Liver (tissue), 9 donors: Measurements from ENCODE around the gene FGF9. TPM values are rescaled to one million over a fixed set of nuclear protein-coding genes. Genes with fewer than 3 reads are reported as not detected.

Source experiments
- DNase-seq: peaks from one replicate; pipeline ENCODE4 v3.0.0-alpha.2; 2017; ENCODE audit warnings: low spot score
- H3K27ac ChIP-seq, 2 donors: one replicate each; pipeline ENCODE4 v1.7.0; 2013; ENCODE audit warnings: inconsistent platforms in 2 of 2, low read length in 2 of 2, control low read depth in 1 of 2, low read depth in 1 of 2, mild to moderate bottlenecking in 1 of 2
- H3K27me3 ChIP-seq, 4 donors: one replicate each; pipeline versions ENCODE4 v1.6.1 to v1.7.0; 2013; ENCODE audit warnings: low read length in 3 of 4, inconsistent platforms in 1 of 4, mild to moderate bottlenecking in 1 of 4, moderate library complexity in 1 of 4; ENCODE audit not compliant: control insufficient read depth in 4 of 4, insufficient read depth in 4 of 4
- H3K36me3 ChIP-seq, 4 donors: one replicate each; pipeline versions ENCODE4 v1.6.1 to v1.7.0; 2013; ENCODE audit warnings: low read length in 3 of 4, mild to moderate bottlenecking in 3 of 4, low read depth in 1 of 4, moderate library complexity in 1 of 4; ENCODE audit not compliant: control insufficient read depth in 4 of 4, insufficient read depth in 3 of 4
- H3K4me1 ChIP-seq, 4 donors: one replicate each; pipeline versions ENCODE4 v1.6.1 to v1.7.0; 2013; ENCODE audit warnings: low read length in 3 of 4, mild to moderate bottlenecking in 3 of 4, moderate library complexity in 1 of 4; ENCODE audit not compliant: control insufficient read depth in 4 of 4, insufficient read depth in 4 of 4
- H3K4me3 ChIP-seq, 3 donors: one replicate each; pipeline versions ENCODE4 v1.6.1 to v1.7.0; 2013; ENCODE audit warnings: low read length in 3 of 3, control low read depth in 1 of 3, low read depth in 1 of 3, mild to moderate bottlenecking in 1 of 3
- H3K9ac ChIP-seq, 2 donors: one replicate each; pipeline ENCODE4 v1.7.0; 2013; ENCODE audit warnings: low read length in 2 of 2, mild to moderate bottlenecking in 2 of 2, moderate library complexity in 2 of 2, control low read depth in 1 of 2, low read depth in 1 of 2
- H3K9me3 ChIP-seq, 4 donors: one replicate each; pipeline versions ENCODE4 v1.6.1 to v1.7.0; 2013; ENCODE audit warnings: low read length in 3 of 4; ENCODE audit not compliant: control insufficient read depth in 4 of 4
- ATF3 ChIP-seq: IDR thresholded peaks from 2 replicates; pipeline ENCODE4 v1.6.1; 2016; ENCODE audit warnings: antibody characterized with exemption
- CTCF ChIP-seq: fragments of 150-350 bp; IDR thresholded peaks from 2 replicates; pipeline ENCODE4 v1.5.1; 2017; ENCODE audit warnings: improper control_type of control experiment, low read depth, low read length; ENCODE audit not compliant: missing input control
- EGR1 ChIP-seq, 2 donors: IDR thresholded peaks; 2 replicates each; pipeline ENCODE4 v1.6.1; 2016 to 2018; ENCODE audit warnings: antibody characterized with exemption in 2 of 2, low read depth in 2 of 2
- FOXA1 ChIP-seq: IDR thresholded peaks from 2 replicates; pipeline ENCODE4 v1.6.1; 2016; ENCODE audit warnings: antibody characterized with exemption
- FOXA2 ChIP-seq: IDR thresholded peaks from 2 replicates; pipeline ENCODE4 v1.6.1; 2016; ENCODE audit warnings: antibody characterized with exemption
- GABPA ChIP-seq, 2 donors: IDR thresholded peaks in 1 of 2; conservative IDR thresholded peaks in 1 of 2; 2 replicates each; pipeline ENCODE4 v1.6.1; 2016; ENCODE audit warnings: antibody characterized with exemption in 2 of 2, mild to moderate bottlenecking in 1 of 2, moderate library complexity in 1 of 2
- HNF4A ChIP-seq, 2 donors: conservative IDR thresholded peaks; 2 replicates each; pipeline ENCODE4 v1.6.1; 2016; ENCODE audit warnings: antibody characterized with exemption in 2 of 2, mild to moderate bottlenecking in 2 of 2
- HNF4G ChIP-seq: IDR thresholded peaks from 2 replicates; pipeline ENCODE4 v1.6.1; 2016; ENCODE audit warnings: antibody characterized with exemption
- JUND ChIP-seq, 2 donors: IDR thresholded peaks; 2 replicates each; pipeline ENCODE4 v1.6.1; 2016; ENCODE audit warnings: antibody characterized with exemption in 2 of 2
- MAX ChIP-seq: IDR thresholded peaks from 2 replicates; pipeline ENCODE4 v1.6.1; 2016; ENCODE audit warnings: antibody characterized with exemption
- NR2F2 ChIP-seq: IDR thresholded peaks from 2 replicates; pipeline ENCODE4 v1.6.1; 2016; ENCODE audit warnings: antibody characterized with exemption
- RAD21 ChIP-seq, 2 donors: IDR thresholded peaks; 2 replicates each; pipeline ENCODE4 v1.6.1; 2016; ENCODE audit warnings: antibody characterized with exemption in 2 of 2, mild to moderate bottlenecking in 2 of 2
- REST ChIP-seq: IDR thresholded peaks from 2 replicates; pipeline ENCODE4 v1.6.1; 2016; ENCODE audit warnings: antibody characterized with exemption, mild to moderate bottlenecking
- RXRA ChIP-seq, 2 donors: IDR thresholded peaks; 2 replicates each; pipeline ENCODE4 v1.6.1; 2017 to 2018; ENCODE audit warnings: antibody characterized with exemption in 2 of 2, mild to moderate bottlenecking in 1 of 2
- SP1 ChIP-seq: IDR thresholded peaks from 2 replicates; pipeline ENCODE4 v1.6.1; 2018; ENCODE audit warnings: antibody characterized with exemption, mild to moderate bottlenecking
- TAF1 ChIP-seq: conservative IDR thresholded peaks from 2 replicates; pipeline ENCODE4 v1.6.1; 2016; ENCODE audit warnings: antibody characterized with exemption, mild to moderate bottlenecking
- ZBTB33 ChIP-seq: IDR thresholded peaks from 2 replicates; pipeline ENCODE4 v1.6.1; 2016; ENCODE audit warnings: antibody characterized with exemption
- WGBS: extraction: QIAGEN DNeasy Blood & Tissue Kit; methylation state at CpG from one replicate; pipeline ENCODE4 v1.1.7; 2013; 5-methylcytosine and 5-hydroxymethylcytosine counted together
- polyA plus RNA-seq, 2 donors: library from polyadenylated mRNA; stranded (reverse) in 1 of 2; unstranded in 1 of 2; fragments of 200-250 nt in 1 of 2; fragments of >200 nt in 1 of 2; fragmentation: Nextera tagmentation in 1 of 2; extraction: Ambion mirVana in 1 of 2; gene quantifications; one replicate each; pipeline versions ENCODE4 v1.2.1 to v1.2.3, GENCODE V29; 2013 to 2015
- total RNA-seq, 2 donors: library from RNA; depleted of rRNA; stranded (reverse); fragments of >200 nt; gene quantifications; one replicate each; pipeline ENCODE4 v1.2.3, GENCODE V29; 2014
- donor health status: healthy.
- donor health status: healthy.
- donor health status: healthy.
- donor health status: healthy.
- donor health status: healthy.

Gene FGF9
- total and polyA plus RNA-seq, 4 donors, result under 0.01 to 0.05 TPM; not detected in 2

GRCh38 chr13:21684576-21684975 is 13.7 kb downstream of the FGF9 start:
- H3K9me3 ChIP-seq, result no peaks in the 10 kb centered on the region
- H3K9ac ChIP-seq, result no peak overlapping the region
- H3K27ac ChIP-seq, result no peak overlapping the region
- H3K4me1 ChIP-seq, result no peaks in the 10 kb centered on the region
- no peak overlapping the region for H3K4me3 ChIP-seq
- DNase-seq, result no peak
- H3K27me3 ChIP-seq, result peaks cover 0 to 4% (median 3%) of the 10 kb centered on the region in 4 donors
- 67% methylated on average over 2 of the region's 2 CpGs for WGBS
- H3K36me3 ChIP-seq, result no peaks in the 10 kb centered on the region
- no peak for TF ChIP-seq TAF1
- no peak for TF ChIP-seq EGR1 (IDR thresholded peaks at IDR 0.05; ENCODE audit: low read depth in 2 of 2)
- TF ChIP-seq GABPA (IDR thresholded peaks at IDR 0.05 in 1 of 2, conservative IDR thresholded peaks at IDR 0.05 in 1 of 2), result no peak
- no peak for TF ChIP-seq HNF4A (conservative IDR thresholded peaks at IDR 0.05)
- TF ChIP-seq ZBTB33, result no peak
- no peak for TF ChIP-seq REST
- TF ChIP-seq CTCF, result no peak
- no peak for TF ChIP-seq ATF3
- TF ChIP-seq RAD21 (IDR thresholded peaks at IDR 0.05), result no peak
- TF ChIP-seq MAX, result no peak
- no peak for TF ChIP-seq JUND (IDR thresholded peaks at IDR 0.05)
- TF ChIP-seq SP1, result no peak

GRCh38 chr13:21685485-21686064 is 14.7 kb downstream of the FGF9 start:
- 75% methylated on average over 7 of the region's 7 CpGs for WGBS
- Histone ChIP-seq H3K9me3 (no peaks in the 10 kb centered on the region), H3K27me3 (peaks cover 0 to 11% (median 3%) of the 10 kb centered on the region in 4 donors), H3K9ac (no peak overlapping the region), H3K4me3 (no peak overlapping the region), H3K27ac (no peak overlapping the region), H3K36me3 (no peaks in the 10 kb centered on the region), H3K4me1 (no peaks in the 10 kb centered on the region)
- no peak for DNase-seq
- no peak for TF ChIP-seq NR2F2
- no peak for TF ChIP-seq SP1
- TF ChIP-seq RAD21 (IDR thresholded peaks at IDR 0.05), result no peak
- no peak for TF ChIP-seq JUND (IDR thresholded peaks at IDR 0.05)
- TF ChIP-seq EGR1 (IDR thresholded peaks at IDR 0.05; ENCODE audit: low read depth in 2 of 2), result no peak
- TF ChIP-seq FOXA2, result no peak
- TF ChIP-seq CTCF, result no peak
- TF ChIP-seq GABPA (IDR thresholded peaks at IDR 0.05 in 1 of 2, conservative IDR thresholded peaks at IDR 0.05 in 1 of 2), result no peak
- no peak for TF ChIP-seq RXRA (IDR thresholded peaks at IDR 0.05)
- no peak for TF ChIP-seq FOXA1
- no peak for TF ChIP-seq HNF4G
- TF ChIP-seq ATF3, result no peak
- no peak for TF ChIP-seq MAX
